Measurements from ENCODE around the gene KCNN3.
A peak's percentile ranks its signal among the peaks of the same experiment; 100 is the strongest.

KCNN3 gene

GRCh38 chr1:154863315-154864174, 6.5 kb downstream of the KCNN3 start:
- DNase-seq (ENCODE audit: low read depth in 1 of 2, low spot score in 1 of 2): peak; percentile 62 to 63
- Histone ChIP-seq H3K27ac (replicated peaks) (no peak overlapping the region), H3K27me3 (ENCODE audit: insufficient read depth, poor library complexity, severe bottlenecking) (peaks cover 9% of the 10 kb centered on the region), H3K4me3 (replicated peaks; ENCODE audit: insufficient read depth, low read length) (no peak overlapping the region)
- TF ChIP-seq SPI1 (IDR thresholded peaks at IDR 0.05; ENCODE audit: borderline replicate concordance, low read depth) (peak; percentile 58; the same call in 1 of the 2 replicates), REST (IDR thresholded peaks at IDR 0.05; ENCODE audit: insufficient replicate concordance, low read depth) (no peak), CTCF (IDR thresholded peaks at IDR 0.05; ENCODE audit: insufficient read depth, low read length) (peak; percentile 83), POLR2AphosphoS5 (IDR thresholded peaks at IDR 0.05; ENCODE audit: low read depth) (no peak), GABPA (IDR thresholded peaks at IDR 0.05; ENCODE audit: low read depth) (no peak)

- TF ChIP-seq POLR2AphosphoS5 (IDR thresholded peaks at IDR 0.05; ENCODE audit: low read depth): no peak
- no peak for TF ChIP-seq REST (IDR thresholded peaks at IDR 0.05; ENCODE audit: insufficient replicate concordance, low read depth)
- no peak for TF ChIP-seq CTCF (IDR thresholded peaks at IDR 0.05; ENCODE audit: insufficient read depth, low read length)
- TF ChIP-seq SPI1 (IDR thresholded peaks at IDR 0.05; ENCODE audit: borderline replicate concordance, low read depth): no peak
- TF ChIP-seq GABPA (IDR thresholded peaks at IDR 0.05; ENCODE audit: low read depth): no peak
- DNase-seq (ENCODE audit: low read depth in 1 of 2, low spot score in 1 of 2): no peak
- Histone ChIP-seq H3K27ac (replicated peaks) (no peak overlapping the region), H3K27me3 (ENCODE audit: insufficient read depth, poor library complexity, severe bottlenecking) (peaks cover 3% of the 10 kb centered on the region), H3K4me3 (replicated peaks; ENCODE audit: insufficient read depth, low read length) (no peak overlapping the region)
These were observed 7.2 kb downstream of the KCNN3 start for GRCh38 chr1:154862907-154863306.

- no peak for DNase-seq (ENCODE audit: low read depth in 1 of 2, low spot score in 1 of 2)
- no peak overlapping the region for H3K4me3 ChIP-seq (replicated peaks; ENCODE audit: insufficient read depth, low read length)
- no peak overlapping the region for H3K27ac ChIP-seq (replicated peaks)
- no peaks in the 10 kb centered on the region for H3K27me3 ChIP-seq (ENCODE audit: insufficient read depth, poor library complexity, severe bottlenecking)
- no peak for TF ChIP-seq POLR2AphosphoS5 (IDR thresholded peaks at IDR 0.05; ENCODE audit: low read depth)
- TF ChIP-seq GABPA (IDR thresholded peaks at IDR 0.05; ENCODE audit: low read depth): no peak
- TF ChIP-seq REST (IDR thresholded peaks at IDR 0.05; ENCODE audit: insufficient replicate concordance, low read depth): no peak
- no peak for TF ChIP-seq CTCF (IDR thresholded peaks at IDR 0.05; ENCODE audit: insufficient read depth, low read length)
- TF ChIP-seq SPI1 (IDR thresholded peaks at IDR 0.05; ENCODE audit: borderline replicate concordance, low read depth): no peak
These were observed 8.4 kb downstream of the KCNN3 start for GRCh38 chr1:154861607-154862094.
